Measurements from ENCODE around the gene PODNL1.

GRCh38 chr19:13951043-13951442, 12.8 kb upstream of the PODNL1 start:
- no peak for TF ChIP-seq POLR2A (IDR thresholded peaks at IDR 0.05; ENCODE audit: low read length)
- TF ChIP-seq GATA1 (IDR thresholded peaks at IDR 0.05; ENCODE audit: low read depth, low read length): no peak
